K562 (cell line): ENCODE results near the gene SLX9. TPM values are rescaled to one million over a fixed set of nuclear protein-coding genes. Genes with fewer than 3 reads are reported as not detected.

Source experiments
- ATAC-seq: fragments of 200-7000 bp; cut with Tn5 transposase; 3 replicates; pipeline ENCODE4 v1.9.1; 2020; ENCODE audit warnings: moderate library complexity
- BruUV-seq: library from RNA; stranded (reverse); fragments of 400-500 nt; replicated peaks from 2 replicates; lab custom pipeline; 2021; lab: Mats Ljungman, UMichigan
- CTCF ChIA-PET: fragments of 300-600 bp; formaldehyde crosslinking; extraction: SDS; loops from one replicate; lab custom pipeline; 2021; ENCODE audit warnings: low intra/inter-chr PET ratio; lab: Yijun Ruan, JAX
- POLR2A ChIA-PET: fragments of 300-600, 350-650 bp; sonication (Branson Sonifier 250); formaldehyde crosslinking; extraction: SDS; loops from one replicate; lab custom pipeline; 2021; ENCODE audit warnings: antibody characterized with exemption, inconsistent platforms; lab: Yijun Ruan, JAX
- DNase-seq, 4 experiments: peaks; one replicate each; pipeline versions ENCODE4 v3.0.0 to v3.0.0-alpha.2; 2011 to 2018; ENCODE audit warnings: low spot score in 3 of 4, mixed read lengths in 3 of 4; ENCODE audit errors: extremely low read depth in 1 of 4
- FAIRE-seq: peaks from 2 replicates; lab custom pipeline; 2011; peaks lifted over from hg19 to GRCh38; lab: Jason Lieb, UNC
- H2AFZ ChIP-seq: 2 replicates; pipeline ENCODE4 v1.6.0; 2011; ENCODE audit warnings: low read depth, low read length, control low read depth, inconsistent platforms
- H3K27ac ChIP-seq: fragments of 200-600 bp; 3 replicates; pipeline ENCODE4 v1.8.0; 2011; ENCODE audit warnings: low read depth, mild to moderate bottlenecking, control low read depth, inconsistent platforms, low read length, moderate library complexity, mixed read lengths; ENCODE audit errors: extremely low read depth
- H3K27me3 ChIP-seq, 2 experiments: fragments of 300-600 bp in 1 of 2; 2 replicates in 1 of 2; 3 replicates in 1 of 2; pipeline versions ENCODE4 v1.6.0 to v1.8.0; 2011; ENCODE audit warnings: inconsistent platforms in 2 of 2, low read length in 2 of 2, mild to moderate bottlenecking in 1 of 2, mixed read lengths in 1 of 2, moderate library complexity in 1 of 2; ENCODE audit not compliant: control insufficient read depth in 2 of 2, insufficient read depth in 2 of 2
- H3K36me3 ChIP-seq: fragments of 300-600 bp; 3 replicates; pipeline ENCODE4 v1.8.0; 2011; ENCODE audit warnings: mild to moderate bottlenecking, low read length, inconsistent platforms; ENCODE audit not compliant: control insufficient read depth, insufficient read depth
- H3K4me1 ChIP-seq, 2 experiments: fragments of 200-600 bp in 1 of 2; replicated peaks in 1 of 2; 2 replicates in 1 of 2; 3 replicates in 1 of 2; pipeline versions ENCODE4 v1.5.1 to v1.8.0; 2011; ENCODE audit warnings: inconsistent platforms in 2 of 2, low read length in 2 of 2, mild to moderate bottlenecking in 1 of 2, mixed read lengths in 1 of 2, moderate library complexity in 1 of 2; ENCODE audit not compliant: control insufficient read depth in 2 of 2, insufficient read depth in 2 of 2
- H3K4me2 ChIP-seq: 2 replicates; pipeline ENCODE4 v1.6.1; 2011; ENCODE audit warnings: low read length, control low read depth, inconsistent platforms, mixed read lengths; ENCODE audit not compliant: insufficient read depth
- H3K4me3 ChIP-seq: fragments of 200-600 bp; sonication (generic), shearing (Covaris generic); 2 replicates; pipeline ENCODE4 v1.5.1; 2016; ENCODE audit warnings: control low read depth, inconsistent platforms
- H3K79me2 ChIP-seq: fragments of 200-600 bp; 3 replicates; pipeline ENCODE4 v1.8.0; 2011; ENCODE audit warnings: low read length, inconsistent platforms; ENCODE audit not compliant: control insufficient read depth, insufficient read depth
- H3K9ac ChIP-seq, 2 experiments: 2 replicates each; pipeline versions ENCODE4 v1.6.0 to v1.6.1; 2011; ENCODE audit warnings: low read depth in 2 of 2, low read length in 2 of 2, control low read depth in 1 of 2, inconsistent platforms in 1 of 2, mild to moderate bottlenecking in 1 of 2, mixed read lengths in 1 of 2; ENCODE audit not compliant: insufficient read depth in 1 of 2
- H3K9me1 ChIP-seq: one replicate; pipeline ENCODE4 v1.6.0; 2011; ENCODE audit warnings: inconsistent platforms, mild to moderate bottlenecking, low read length, moderate library complexity; ENCODE audit not compliant: control insufficient read depth, insufficient read depth
- H3K9me3 ChIP-seq: replicated peaks from 2 replicates; pipeline ENCODE4 v1.5.1; 2011; ENCODE audit warnings: low read depth, low read length, inconsistent platforms; ENCODE audit not compliant: control insufficient read depth, insufficient read depth
- H4K20me1 ChIP-seq: replicated peaks from 2 replicates; pipeline ENCODE4 v1.6.1; 2011; ENCODE audit warnings: low read length, inconsistent platforms, mixed read lengths; ENCODE audit not compliant: control insufficient read depth, insufficient read depth
- EHMT2 ChIP-seq: fragments of 450-650 bp; IDR thresholded peaks from 2 replicates; pipeline ENCODE4 v1.6.1; 2018; ENCODE audit warnings: antibody characterized with exemption
- HNRNPL ChIP-seq: fragments of 200-400 bp; formaldehyde crosslinking; IDR thresholded peaks from 2 replicates; pipeline ENCODE4 v1.6.1; 2017; ENCODE audit warnings: low read depth, mild to moderate bottlenecking, low read length
- KDM5B ChIP-seq: fragments of 200-600 bp; sonication (generic); IDR thresholded peaks from 2 replicates; pipeline ENCODE4 v1.6.1; 2012; ENCODE audit warnings: low read depth, mild to moderate bottlenecking, moderate library complexity, low read length, control low read depth, inconsistent platforms; ENCODE audit not compliant: insufficient replicate concordance
- KHSRP ChIP-seq: fragments of 450-650 bp; IDR thresholded peaks from 2 replicates; pipeline ENCODE4 v1.6.1; 2017
- MTF1 ChIP-seq: fragments of 250-450 bp; sonication (Bioruptor Pico); IDR thresholded peaks from 2 replicates; pipeline ENCODE4 v1.9.0; 2021; ENCODE audit warnings: moderate library complexity, mild to moderate bottlenecking, inconsistent platforms, borderline replicate concordance
- WGBS: fragments of 100-300 bp; shearing (Covaris generic); methylation state at CpG from one replicate; pipeline ENCODE4 v1.1.6; 2016; ENCODE audit warnings: low coverage, mixed read lengths; ENCODE audit not compliant: insufficient coverage; ENCODE audit errors: missing lambda C conversion rate; 5-methylcytosine and 5-hydroxymethylcytosine counted together
- in situ Hi-C: fragments of 300-500 bp; cut with MboI; formaldehyde crosslinking; loops from 4 replicates; pipeline ENCODE4 v1.15.0; 2018; ENCODE audit warnings: inconsistent platforms, mixed read lengths
- intact Hi-C: fragments of 100-400 bp; cut with micrococcal nuclease; formaldehyde crosslinking; loops from 2 replicates; pipeline ENCODE4 v1.14.2; 2022
- polyA plus RNA-seq, 8 experiments: library from polyadenylated mRNA; depleted of rRNA in 4 of 8; stranded (reverse) in 5 of 8; unstranded in 3 of 8; fragments of >200 nt; fragmentation: Nextera tagmentation in 2 of 8; fragmentation: Illumina TruSeq in 1 of 8; extraction: Ambion mirVana in 2 of 8; extraction: Trizol in 1 of 8; gene quantifications; 2 replicates each; pipeline versions ENCODE4 v1.2.1 to v1.2.3, GENCODE V29; 2011 to 2014; ENCODE audit warnings: inconsistent platforms in 1 of 8, missing spikeins in 1 of 8
- total RNA-seq, 7 experiments: library from RNA; depleted of rRNA in 6 of 7; stranded (reverse); fragments of >200 nt in 6 of 7; fragmentation: Illumina TruSeq in 2 of 7; extraction: Trizol in 2 of 7; gene quantifications; 2 replicates each; pipeline versions ENCODE4 v1.2.1 to v1.2.3, GENCODE V29; 2011 to 2021; ENCODE audit warnings: low replicate concordance in 1 of 7
- TF ChIP-seq, protein P1 (sequence below), 3 experiments: fragments of 200-800 bp in 1 of 3; sonication (Bioruptor generic) in 1 of 3; sonication (generic) in 1 of 3; formaldehyde crosslinking in 1 of 3; IDR thresholded peaks; 2 replicates each; pipeline versions ENCODE4 v1.6.1 to v1.8.0; 2016 to 2022; ENCODE audit warnings: mild to moderate bottlenecking in 2 of 3, missing compliant biosample characterization in 2 of 3, missing genetic modification characterization in 2 of 3, missing genetic modification reagents in 1 of 3

The SLX9 gene
- total and polyA plus RNA-seq, 9 of the 15 experiments (the other 6 are each of a cell fraction or from before 2014, with no cell fraction given): 1.2 to 75.5 (median 16.5) TPM

DNA sequence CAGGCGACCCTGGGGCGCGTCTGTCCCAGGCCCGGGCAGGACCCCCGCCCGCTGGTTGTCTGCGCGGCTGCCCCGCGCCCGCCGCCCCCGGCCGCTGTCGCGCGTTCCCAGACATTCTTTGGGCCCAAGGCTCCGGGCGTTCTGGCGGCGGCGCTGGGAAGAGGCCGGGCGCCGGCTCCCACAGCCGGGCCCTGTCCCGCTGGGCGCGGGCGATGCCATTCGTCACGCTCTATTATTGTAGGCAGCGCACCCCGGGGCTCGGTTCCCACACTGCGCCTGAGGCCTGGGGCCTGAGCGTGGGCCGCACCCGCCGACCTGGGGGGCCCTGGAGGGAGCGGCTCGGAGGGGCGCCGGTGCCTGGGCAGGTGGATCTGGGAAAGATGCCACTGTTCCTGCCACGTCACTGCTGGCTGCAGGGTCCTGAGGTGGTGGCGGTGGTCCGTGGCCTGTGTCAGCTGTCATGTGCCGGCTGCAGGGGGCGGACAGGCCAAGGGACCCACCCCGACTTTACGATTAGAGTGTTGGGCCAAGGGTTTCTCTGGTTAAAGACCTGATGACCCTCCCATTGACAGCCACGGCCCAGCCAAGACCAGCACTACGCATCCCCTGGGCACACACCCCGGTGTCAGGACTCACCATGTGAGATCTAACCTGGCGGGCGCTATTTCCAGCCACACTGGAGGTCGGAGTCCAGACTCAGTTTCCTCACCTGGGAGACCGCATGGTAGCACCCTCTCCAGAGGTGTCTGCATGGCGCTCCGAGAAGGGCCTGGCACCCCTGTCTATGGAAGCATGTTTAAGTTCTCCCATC, 79.5 kb downstream of the SLX9 start:
- H3K9me1 ChIP-seq: no peaks in the 10 kb centered on the region
- H3K9me3 ChIP-seq: peaks cover 4% of the 10 kb centered on the region; the same call in 1 of the 2 replicates
- no peak overlapping the region for H3K27ac ChIP-seq
- FAIRE-seq (no peak), DNase-seq (no peak), ATAC-seq (no peak)
- ChIA-PET POLR2A (no interaction called here), CTCF (no interaction called here)
- no peak overlapping the region for H2AFZ ChIP-seq
- WGBS: 78% methylated on average over 34 of the region's 60 CpGs
- peaks cover 41 to 79% of the 10 kb centered on the region in 2 experiments; a peak in 4 of 5 replicates for H3K27me3 ChIP-seq
- H3K79me2 ChIP-seq: no peaks in the 10 kb centered on the region
- no peaks in the 10 kb centered on the region; the same call in 1 of the 2 replicates for H4K20me1 ChIP-seq
- no peak for TF ChIP-seq MTF1
- TF ChIP-seq, protein P1, sequence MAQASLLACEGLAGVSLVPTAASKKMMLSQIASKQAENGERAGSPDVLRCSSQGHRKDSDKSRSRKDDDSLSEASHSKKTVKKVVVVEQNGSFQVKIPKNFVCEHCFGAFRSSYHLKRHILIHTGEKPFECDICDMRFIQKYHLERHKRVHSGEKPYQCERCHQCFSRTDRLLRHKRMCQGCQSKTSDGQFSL (CRISPR knock-in tag; IDR thresholded peaks at IDR 0.05): no peak
- TF ChIP-seq, protein P1 (tag; IDR thresholded peaks at IDR 0.05): no peak
- TF ChIP-seq KDM5B: peak; percentile 11
- TF ChIP-seq KHSRP: no peak
- TF ChIP-seq EHMT2: no peak
- TF ChIP-seq HNRNPL: peak; percentile 39; the same call in 1 of the 2 replicates
- no peak overlapping the region for H3K4me3 ChIP-seq
- H3K4me2 ChIP-seq: no peak overlapping the region
- no peak overlapping the region for H3K9ac ChIP-seq
- in situ Hi-C loops: no loop called here
- peaks cover 0 to 42% of the 10 kb centered on the region in 2 experiments; a peak in 2 of 5 replicates for H3K4me1 ChIP-seq
- intact Hi-C loops: loop anchor here (10.0 kb wide), 1 partner anchor 116 kb away; no protein-coding TSS in a partner anchor
- no TSS peak for BruUV-seq
- H3K36me3 ChIP-seq: no peaks in the 10 kb centered on the region
